Fibroblast of skin of right biceps (primary cell): Measurements from ENCODE around the gene GJA3.
"Not testable (repeated sequence)": the region's sequence is repeated elsewhere in the genome, so short reads cannot be mapped to it uniquely, and the experiment has no call there.

Source experiments
- DNase-seq: peaks from one replicate; pipeline ENCODE4 v3.0.0-alpha.2; 2013

The GJA3 gene

DNA sequence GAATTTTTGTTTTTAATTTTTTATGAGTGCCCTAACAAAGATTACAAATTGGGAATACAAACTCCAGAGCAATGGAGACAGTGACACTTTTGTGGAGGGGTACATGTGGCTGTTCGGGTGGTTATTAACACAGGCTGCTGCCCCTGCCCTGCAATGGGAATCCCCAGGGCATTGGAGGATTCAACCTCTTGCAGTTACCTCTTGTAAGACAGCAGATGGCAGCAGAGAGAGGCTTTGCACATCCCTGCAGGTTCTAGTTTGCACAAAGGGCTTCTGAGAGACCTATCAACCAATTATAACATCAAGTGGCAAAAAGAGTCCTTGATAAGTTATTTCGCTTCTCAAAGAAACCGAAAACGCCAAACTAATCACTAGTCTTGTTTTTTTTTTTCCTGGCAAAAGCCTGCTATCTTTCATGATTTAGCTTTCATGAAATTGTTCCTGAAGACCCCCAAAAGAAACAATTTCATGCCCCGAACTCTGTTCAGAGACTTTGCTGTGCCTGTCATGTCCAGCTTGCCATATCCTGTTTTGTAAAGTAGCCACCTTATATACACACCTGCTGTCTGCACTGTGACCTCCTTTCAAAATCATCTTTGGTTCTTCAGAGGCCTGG lies 21.5 kb upstream of the GJA3 start:
- peak; percentile 69 for DNase-seq

DNA sequence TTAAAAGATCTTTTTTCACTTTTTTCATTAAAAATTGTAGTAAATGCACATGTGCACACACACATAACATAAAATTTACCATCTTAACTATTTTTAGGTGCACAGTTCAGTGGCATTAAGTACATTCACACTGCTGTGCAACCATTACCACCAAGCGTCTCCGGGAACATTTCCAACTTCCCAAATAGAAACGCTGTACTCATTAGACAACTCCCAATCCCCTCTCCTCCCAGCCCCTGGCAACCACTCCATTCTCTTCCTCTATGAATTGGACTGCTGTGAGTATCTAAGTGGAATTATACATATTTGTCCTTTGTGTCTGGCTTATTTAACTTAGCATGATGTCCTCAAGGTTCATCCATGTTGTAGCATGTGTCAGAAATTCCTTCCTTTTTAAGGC lies 20.3 kb upstream of the GJA3 start:
- no peak for DNase-seq

DNA sequence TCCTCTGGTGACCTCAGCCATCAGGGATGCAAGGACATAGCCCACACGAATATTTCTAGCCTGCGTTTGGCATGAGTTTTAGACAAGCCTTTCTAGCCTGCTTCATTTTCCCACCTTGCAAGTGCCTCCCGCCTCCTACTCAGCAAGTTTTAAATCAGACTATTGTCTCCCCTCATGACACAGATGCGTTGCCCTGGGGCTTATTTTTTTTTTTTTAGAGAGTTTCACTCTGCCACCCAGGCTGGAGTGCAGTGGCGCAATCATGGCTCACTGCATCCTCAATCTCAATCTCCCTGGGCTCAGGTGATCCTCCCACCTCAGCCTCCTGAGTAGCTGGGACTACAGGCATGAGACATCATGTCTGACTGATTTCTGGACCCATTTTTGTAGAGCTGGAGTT lies 17.3 kb upstream of the GJA3 start:
- DNase-seq = no peak

DNA sequence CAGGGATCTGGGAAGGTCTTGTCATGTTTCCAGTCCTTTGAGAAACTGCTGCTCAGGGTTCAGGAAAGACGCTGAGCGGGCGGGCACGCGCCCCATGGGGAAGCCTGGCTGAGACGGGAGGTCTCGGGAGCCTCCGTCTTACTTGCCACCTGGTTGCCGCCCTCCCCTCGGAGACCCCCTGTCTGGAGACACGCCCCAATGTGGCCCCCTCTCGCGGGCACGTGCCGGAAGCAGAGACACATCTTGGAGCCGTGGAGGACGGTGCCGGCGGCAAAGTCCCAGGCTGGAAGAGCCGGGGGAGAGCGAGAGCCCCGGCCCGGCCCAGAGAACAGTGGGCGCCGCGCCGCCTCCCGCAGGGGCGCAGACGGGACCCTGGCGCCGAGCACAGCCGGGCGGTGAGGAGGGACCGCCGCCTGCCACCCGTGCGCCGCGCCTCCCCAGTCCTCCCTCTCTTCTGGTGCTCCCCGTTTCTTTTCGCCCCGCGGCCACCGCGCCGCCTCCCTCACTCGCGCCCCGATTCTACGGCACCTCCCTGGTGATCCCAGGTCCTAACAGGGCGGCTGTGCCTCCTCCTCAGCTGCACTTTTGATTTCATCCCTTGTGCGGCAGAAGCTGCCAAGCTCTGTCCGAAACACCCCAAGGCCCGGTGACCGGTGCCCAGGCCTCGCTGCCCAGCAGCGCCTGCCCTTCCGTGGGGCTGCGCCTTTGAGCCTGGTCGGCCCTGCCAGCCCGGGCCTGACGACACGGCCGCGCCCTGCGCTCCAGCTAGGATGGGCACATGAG lies 16.4 kb upstream of the GJA3 start:
- no peak for DNase-seq

DNA sequence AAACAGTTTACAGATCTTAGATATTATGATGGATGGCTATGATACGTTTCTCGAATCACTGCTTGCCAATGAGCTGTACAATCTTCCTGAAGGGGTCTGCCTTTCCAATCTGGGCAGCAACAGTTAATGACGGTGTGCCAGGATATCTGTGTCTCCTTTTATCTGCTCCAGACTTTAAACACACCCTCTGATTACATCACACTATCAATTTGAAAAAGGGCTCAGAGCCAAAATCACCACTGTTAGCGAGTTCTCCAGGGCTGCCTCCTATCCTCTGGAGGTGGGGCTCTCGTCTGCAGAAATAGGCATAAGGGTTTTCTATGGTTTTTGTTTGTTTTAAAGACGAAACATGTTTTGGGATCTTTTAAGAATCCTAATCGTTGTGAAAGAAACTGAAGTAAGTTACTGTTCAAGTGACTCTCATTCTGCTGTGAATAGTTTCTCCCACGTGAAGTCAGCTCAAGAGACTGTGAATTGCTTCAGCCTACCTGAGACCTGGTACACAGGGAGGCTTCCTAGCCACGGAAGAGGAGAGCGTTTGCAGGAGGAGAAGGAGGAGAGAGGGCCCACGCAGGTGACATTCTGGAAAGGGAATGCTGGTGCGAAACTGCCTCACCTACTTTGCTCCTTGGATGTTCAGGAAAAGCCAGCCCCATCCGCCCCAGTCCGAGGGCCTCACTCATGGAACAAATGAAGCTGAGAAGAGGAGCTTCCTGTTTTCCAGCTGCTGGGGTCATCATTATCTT lies 15.2 kb upstream of the GJA3 start:
- no peak for DNase-seq

DNA sequence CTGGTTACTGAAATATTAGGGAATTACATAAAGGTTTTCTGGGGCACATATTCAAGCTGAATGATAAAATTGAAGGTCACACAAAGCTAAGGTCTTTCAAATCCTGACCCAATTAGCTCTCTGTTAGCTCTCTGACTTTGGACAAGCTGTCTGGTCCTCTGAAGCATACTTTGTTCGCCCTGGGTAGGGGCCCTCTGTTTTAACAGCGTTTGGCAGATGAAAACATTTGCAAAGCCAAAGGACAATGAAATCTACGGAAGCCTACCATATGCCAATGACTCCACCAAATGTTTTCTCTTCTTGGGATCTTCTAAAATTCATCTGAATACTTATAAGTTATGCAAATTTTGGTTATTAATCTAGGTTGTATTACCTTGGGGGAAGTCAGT lies 14.5 kb upstream of the GJA3 start:
- no peak for DNase-seq

DNA sequence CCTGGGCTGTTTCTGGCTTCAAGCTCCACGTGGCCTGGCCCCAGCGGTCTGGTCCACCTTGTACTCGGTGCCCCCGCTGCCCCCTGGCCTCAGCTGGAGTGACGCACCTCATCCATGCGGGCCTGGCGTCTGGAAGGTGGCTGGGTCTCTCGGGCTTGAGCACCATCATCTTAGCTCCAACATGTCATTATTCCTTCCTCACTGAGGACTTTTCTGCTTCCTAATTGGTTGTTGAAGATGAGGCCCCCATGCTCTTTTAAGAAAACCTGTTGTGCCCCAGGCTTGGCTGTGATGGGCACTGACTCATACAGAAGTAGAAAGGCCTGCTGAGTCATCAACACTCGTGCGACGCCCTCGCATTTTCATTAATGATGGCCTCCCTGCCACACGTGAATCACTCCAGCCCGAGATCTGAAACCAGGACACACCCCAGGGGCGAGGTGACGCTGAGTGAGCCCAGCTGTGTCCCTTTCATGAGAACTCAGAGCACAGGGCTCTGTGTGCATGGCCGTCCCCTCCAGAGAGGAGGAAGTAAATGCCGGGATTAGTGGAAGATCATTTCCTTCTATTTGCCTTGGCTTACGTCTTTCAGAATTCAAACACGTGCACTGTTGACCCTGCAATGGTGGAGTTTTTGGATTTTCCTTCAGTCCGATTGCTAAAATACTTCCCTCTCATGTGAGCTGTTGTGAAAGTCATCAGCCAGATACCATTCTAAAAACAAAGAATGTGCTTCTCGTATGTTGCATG lies 14.0 kb upstream of the GJA3 start:
- DNase-seq = peak; percentile 91

DNA sequence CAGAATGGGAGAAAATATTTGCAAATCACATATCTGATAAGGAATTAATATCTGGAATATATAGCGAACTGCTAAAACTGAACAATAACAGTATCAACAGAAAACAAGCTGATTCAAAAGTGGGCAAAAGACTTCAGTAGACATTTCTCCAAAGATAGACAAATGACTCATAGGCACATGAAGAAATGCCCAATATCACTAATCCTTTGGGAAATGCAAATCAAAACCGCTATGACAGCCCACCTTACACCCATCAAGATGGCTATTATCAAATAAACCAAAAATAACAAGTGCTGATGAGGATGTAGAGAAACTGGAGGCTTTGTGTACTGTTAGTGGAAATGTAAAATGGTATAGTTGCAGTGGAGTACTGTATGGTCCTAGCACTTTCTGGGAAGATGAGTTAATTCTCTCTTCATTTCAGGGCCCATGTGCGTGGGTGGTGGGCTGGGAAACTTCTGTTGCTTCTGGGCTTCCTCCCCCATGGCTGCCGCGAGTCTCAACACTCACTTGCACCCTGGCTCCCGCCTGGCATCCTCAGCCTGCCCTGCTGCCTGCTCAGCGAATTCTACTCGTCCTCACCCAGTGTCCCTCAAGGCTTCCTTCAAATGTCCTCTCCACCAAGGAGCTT lies 12.4 kb upstream of the GJA3 start:
- DNase-seq = no peak

DNA sequence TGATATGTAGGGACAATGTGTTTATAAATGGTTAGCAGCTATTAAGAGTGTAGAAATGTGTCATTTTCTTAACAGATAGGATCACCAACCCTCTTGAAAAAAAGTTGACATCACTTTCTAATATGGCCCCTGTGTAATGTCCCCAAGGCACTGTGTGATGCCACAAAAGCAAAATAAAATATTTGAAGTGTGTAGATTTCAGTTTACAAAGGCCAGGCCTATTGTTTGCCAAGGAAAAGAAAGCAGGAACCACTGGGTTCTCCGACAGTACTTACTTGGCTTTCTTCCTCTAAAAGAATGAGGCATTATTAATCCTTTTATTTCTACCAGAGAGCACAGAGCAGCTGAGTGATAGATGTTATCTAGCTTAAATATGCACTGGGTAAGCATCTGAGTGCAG lies 10.5 kb upstream of the GJA3 start:
- DNase-seq = no peak

DNA sequence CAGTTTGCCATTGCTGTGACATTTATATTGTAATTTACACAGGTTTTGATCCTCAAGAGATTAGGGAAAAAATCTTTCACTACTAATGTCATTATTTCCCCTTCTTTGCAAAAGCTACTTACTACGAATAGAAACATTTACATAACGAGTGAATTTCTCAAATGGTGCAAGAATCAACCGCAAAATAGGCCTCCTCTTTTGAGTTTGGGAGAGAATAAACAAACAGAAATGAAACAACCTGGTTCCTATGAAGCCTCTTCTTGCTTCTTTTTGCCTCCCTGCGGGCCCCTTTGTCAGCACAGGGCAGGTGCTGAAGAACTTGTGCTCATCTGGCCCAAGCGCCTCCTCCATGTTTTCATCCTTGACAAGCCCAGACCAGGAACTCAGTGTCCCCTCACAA lies 10.1 kb upstream of the GJA3 start:
- no peak for DNase-seq

DNA sequence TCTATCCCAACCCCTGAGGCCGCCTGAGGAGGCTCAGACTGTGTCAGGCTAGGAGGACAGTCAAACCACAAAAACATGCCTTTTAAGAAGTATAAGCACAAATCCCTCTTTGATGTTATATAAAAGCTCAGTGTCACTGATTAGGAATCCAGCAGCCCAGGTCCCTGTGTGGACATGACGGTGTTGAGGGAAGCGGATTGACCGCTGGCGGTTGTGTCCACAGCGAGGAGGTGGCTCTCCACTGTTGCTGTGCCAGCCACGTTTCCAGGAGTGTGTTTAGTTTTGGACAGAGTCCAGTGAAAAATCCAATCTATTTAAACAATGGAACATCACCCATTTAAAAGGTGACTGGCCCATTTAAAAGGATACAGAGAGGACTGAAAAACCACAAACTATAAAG lies 7.5 kb upstream of the GJA3 start:
- DNase-seq = no peak

DNA sequence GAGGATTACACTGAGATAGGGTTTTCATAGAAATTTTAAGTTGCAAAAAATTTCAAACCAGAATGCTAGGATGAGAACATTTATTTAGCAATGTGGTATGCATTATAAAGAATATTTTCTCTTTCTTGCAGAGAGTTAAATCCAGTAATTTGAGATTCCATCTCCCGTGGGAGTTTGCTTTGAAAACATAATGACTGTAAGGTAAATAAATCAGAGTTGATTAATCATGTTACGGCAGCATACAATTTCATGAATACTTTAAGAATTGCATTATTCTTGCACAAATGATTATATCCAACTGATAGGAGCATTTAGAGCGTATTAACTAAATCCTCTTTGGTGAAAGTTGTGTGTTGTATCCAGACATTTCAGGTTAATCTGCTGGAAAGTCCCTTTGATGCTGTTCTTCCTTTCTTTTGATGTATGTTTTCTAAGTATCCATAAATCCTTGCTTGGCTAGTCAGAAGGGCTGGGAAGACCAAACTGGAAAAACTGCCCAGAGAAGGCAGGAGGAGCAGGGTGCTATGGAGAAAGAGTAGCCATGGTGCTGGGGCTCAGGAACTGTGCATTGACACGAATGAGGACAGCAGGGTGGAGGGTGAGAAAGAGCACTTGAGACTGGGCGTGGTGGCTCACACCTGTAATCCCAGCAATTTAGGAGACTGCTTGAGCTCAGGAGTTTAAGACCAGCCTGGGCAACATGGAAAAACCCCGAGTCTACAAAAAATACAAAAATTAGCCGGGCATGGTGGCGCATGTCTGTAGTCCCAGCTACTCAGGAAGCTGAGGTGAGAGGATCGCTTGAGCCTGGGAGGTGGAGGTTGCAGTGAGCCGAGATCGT lies 4.8 kb upstream of the GJA3 start:
- DNase-seq = peak; percentile 9

DNA sequence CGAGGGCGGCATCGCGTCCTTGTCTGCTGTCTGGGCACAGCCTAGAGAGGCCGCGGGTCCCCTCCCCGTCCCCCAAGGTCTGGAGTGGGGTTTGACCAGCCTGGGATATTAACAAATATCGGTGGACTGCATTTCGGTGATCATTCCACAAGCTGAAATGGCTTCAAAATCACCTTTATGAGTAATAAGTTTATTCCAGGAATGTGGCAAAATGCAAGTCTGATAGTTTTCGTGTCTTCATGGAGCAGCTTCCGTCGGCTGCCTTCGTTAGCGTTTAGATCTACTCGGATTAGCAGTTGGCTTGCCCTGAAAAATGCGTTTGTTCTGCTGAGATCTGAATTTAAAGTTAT lies 1.1 kb upstream of the GJA3 start:
- no peak for DNase-seq

DNA sequence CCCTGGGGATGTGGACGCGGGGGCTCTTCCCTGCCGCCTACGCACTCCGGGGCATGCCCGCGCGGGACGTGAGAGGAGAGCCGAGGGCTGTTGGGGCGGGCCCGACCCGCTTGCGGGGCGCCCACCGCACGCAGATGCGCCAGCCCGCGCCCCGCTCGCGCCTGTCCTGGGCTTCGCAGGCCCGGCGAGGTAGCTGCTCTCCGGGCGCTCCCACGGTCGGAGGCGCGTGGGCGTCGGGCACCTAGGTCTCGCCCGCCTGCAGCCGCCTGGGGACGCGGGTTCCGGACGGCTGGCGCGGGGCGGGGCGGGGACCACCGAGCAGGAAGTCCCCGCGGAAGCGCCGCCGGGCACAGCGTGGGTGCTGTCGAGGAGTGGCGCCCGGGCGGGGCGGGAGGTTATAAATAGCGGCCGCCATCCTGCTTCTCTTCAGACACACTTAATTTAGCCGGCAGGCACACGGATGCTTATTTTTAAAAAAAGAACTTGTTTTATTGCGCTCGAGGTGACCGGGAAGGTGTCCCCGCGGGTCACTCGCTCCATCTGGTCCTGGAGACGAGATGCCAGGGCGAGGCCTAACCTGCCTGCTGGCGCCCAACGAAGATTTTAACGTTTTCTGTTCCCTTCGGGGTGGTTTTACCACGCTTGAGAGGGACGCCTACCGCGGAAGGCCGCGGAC lies 561 bp upstream of the GJA3 start:
- DNase-seq = no peak

DNA sequence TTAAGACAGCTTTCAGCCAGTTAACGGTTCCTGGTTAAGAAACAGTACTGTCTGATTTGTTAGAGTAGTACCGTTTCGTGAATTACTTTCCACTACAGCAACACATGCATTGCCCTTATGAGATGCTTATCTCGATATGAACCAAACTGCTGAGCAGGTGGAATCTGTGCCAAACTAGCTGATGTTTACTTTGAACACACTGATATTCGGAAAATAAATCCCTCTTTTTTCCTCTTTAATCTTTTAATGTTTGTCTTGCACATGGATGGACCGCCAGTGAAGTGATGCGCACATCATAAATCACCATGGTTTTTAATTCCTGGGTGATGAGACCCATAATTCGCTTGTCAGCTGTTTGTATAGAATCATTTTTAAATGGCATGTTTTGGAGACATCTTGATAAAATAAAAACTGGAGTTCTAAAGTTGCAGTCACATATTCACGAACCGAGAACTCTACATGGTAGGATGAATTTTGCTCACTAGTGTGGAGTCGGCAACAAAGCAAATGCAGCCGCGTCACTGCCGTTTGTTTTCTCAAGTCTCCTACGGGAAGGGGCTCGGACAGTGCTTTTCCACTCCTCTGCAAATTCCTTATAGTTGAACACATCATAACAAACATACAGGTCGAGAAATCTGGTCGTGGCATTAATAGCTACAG lies 1.1 kb downstream of the GJA3 start:
- no peak for DNase-seq

DNA sequence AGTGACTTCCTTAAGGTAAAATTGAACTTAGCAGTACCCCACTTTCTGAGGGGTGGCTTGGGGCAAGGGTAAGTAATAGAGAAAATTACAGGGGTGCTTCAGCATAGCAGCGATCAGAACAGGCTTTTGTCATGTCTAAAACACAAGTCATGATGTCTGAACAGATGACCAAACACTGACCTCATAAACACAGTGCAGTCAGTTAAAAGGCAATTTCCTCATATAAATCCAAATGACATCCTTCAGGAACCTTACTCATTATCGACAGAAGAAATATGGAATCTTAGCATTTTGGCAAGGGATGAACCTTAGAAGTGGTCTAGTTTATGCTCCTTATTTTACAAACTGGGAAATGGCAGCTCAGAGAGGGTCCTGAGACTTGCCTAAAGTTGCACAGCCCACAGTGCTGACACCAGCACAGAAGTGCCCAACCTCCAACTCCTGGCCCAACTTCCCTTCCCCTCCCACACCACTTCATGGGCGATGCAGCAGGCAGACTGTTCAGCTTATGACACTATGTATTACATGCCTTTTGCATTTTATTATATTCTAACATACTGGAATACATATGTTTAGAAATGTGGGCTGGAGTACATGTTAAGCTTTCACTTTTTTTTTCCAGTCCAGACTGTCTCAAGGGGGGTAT lies 3.6 kb downstream of the GJA3 start:
- DNase-seq = no peak

DNA sequence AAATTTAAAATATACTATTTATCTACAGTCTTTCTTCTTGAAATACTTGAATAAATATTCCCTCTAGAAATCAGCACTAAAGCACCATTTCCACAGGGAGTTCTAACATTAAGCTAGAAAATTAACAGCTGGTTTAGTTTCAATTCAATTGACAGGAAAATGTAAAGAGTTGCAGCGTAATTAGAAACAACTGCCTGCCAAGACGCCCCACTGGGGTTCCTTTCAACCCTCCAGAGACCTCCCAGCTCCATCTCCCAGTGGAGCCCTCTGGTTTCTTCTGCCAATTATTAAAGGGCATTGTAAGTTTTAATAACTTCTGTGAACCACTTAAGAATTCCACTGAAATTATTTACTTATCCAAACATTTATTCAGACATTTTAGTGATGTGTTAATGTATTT lies 4.2 kb downstream of the GJA3 start:
- no peak for DNase-seq

DNA sequence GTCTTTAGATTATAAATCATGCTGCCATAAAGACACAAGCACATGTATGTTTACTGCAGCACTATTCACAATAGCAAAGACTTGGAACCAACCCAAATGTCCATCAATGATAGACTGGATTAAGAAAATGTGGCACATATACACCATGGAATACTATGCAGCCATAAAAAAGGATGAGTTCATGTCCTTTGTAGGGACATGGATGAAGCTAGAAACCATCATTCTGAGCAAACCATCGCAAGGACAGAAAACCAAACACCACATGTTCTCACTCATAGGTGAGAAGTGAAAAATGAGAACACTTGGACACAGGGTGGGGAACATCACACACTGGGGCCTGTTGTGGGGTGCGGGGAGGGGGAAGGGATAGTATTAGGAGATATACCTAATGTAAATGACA lies 7.6 kb downstream of the GJA3 start:
- not testable (repeated sequence) for DNase-seq

DNA sequence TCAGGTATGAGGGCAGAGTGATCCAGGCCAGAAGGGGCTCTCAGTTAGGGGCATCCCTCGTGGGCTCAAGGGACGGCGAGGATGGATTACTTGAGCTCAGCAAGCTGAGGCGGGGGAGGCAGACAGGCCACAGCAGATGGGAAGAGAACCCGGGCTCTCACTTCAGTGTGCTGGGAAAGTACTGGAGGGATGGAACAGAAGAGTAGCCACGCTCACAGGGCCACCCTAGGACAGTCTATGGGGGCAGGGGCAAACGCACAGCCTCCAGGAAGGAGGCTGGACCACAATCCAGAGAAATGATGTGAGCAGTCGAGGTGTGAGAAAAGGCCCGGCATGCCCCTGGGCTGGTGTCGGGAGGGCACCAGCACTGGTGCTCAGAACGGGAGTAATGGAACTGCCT lies 9.2 kb downstream of the GJA3 start:
- DNase-seq = no peak

DNA sequence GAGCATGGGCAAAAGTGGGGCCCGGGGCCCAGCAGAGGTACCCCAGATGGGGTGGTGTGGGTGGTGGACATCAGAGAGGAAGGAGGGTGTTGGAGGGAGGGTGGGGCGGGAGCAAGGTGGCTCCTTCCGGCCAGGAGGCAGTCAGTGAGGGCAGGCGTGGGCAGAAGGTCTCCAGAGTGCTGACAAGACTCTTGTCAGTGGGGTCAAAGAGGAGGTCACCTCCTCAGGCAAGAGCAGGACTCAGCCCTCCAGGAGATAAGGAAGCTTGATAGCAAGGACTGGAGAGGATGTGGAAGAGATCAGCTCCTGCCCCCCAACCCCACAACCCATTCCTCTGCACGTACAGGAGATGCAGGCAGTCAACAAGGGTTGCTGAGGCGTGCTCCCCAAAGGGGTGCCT lies 9.8 kb downstream of the GJA3 start:
- no peak for DNase-seq

DNA sequence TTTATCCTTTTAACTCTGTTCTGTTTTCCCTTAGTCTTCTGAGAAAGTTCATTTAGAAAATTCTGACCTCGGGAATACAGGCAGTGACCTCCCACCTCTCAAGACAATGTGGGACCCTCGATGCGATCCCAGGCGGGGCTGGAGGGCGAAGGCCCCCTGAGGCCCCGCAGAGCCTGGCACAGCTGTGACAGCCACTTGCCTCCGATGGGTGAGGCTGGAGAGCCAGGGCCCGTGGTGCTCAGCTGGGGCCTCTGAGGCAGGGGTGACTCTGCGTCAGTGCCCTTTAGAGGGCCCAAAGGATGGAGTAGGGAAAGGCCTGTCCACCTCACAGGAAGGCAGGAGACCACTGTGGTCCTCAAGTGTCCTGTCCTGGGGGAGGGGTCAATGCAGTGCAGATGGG lies 10.3 kb downstream of the GJA3 start:
- no peak for DNase-seq
